ENCODE data around the gene PRKN.

- no peak for TF ChIP-seq CTCF (IDR thresholded peaks at IDR 0.05)
- no peak for TF ChIP-seq POLR2A (IDR thresholded peaks at IDR 0.05)
Measured at GRCh38 chr6:162626869-162627268, 100.7 kb downstream of the PRKN start.
